ENCODE measurements around the gene ITGB6.
A peak's percentile ranks its signal among the peaks of the same experiment; 100 is the strongest.

The ITGB6 gene

DNA sequence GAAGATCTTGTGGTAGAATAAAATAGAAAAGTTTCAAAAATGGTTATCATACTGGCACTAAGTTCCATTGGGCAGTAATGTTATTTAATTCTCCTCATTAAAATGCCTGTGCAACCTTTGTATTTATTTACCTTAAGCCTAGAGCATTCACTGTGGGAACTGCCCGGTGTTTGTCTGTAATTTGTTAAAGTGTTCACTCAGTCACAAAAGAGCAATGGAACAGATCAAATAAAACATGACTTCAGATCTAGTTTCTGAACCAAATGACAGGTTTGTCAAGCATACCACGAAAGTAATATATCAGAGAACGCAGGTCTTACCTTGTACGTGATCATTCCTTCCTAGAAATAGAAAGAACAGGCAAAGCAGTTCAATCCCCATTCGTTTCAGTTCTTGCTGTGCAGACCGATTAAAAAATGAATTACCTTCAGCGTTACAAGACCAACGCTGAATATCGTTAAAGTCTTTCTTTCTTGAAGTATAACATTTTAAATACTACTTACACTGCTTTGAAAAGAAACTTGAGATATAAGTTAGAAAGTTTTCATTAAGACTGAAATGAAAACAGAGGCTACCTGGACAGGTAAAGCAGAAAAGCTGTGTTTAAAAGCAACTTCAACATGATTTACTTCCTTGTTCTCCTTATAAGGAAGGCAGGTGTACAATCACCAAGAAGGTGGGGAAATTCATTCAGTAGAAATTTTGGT lies at the start of gene ITGB6:
Gene ITGB6, minus strand, starts transcription at position 590 of the 707 bp plus-strand sequence. Its CDS starts 209 bp downstream, at position 381.
- Histone ChIP-seq H3K4me3 (ENCODE audit: low read depth in 1 of 2, low read length in 2 of 2) (peak within 1 kb of the TSS; percentile 71 to 72), H3K9ac (ENCODE audit: low read depth in 1 of 2, low read length in 2 of 2) (peak within 1 kb of the TSS; percentile 52 to 76), H3K9me3 (ENCODE audit: control insufficient read depth in 1 of 2, low read length in 2 of 2) (no peaks in the 10 kb centered on the region), H3K36me3 (ENCODE audit: control insufficient read depth in 1 of 2, insufficient read depth in 2 of 2, low read length in 2 of 2) (peaks cover 0 to 8% of the 10 kb centered on the region in 2 donors), H3K4me1 (ENCODE audit: control insufficient read depth in 1 of 2, insufficient read depth in 2 of 2, low read length in 2 of 2) (peaks cover 0 to 2% of the 10 kb centered on the region in 2 donors), H3K27me3 (ENCODE audit: control insufficient read depth in 1 of 2, insufficient read depth in 2 of 2, low read length in 2 of 2) (no peaks in the 10 kb centered on the region), H3K27ac (ENCODE audit: low read depth, low read length) (peak within 1 kb of the TSS; percentile 55)

DNA sequence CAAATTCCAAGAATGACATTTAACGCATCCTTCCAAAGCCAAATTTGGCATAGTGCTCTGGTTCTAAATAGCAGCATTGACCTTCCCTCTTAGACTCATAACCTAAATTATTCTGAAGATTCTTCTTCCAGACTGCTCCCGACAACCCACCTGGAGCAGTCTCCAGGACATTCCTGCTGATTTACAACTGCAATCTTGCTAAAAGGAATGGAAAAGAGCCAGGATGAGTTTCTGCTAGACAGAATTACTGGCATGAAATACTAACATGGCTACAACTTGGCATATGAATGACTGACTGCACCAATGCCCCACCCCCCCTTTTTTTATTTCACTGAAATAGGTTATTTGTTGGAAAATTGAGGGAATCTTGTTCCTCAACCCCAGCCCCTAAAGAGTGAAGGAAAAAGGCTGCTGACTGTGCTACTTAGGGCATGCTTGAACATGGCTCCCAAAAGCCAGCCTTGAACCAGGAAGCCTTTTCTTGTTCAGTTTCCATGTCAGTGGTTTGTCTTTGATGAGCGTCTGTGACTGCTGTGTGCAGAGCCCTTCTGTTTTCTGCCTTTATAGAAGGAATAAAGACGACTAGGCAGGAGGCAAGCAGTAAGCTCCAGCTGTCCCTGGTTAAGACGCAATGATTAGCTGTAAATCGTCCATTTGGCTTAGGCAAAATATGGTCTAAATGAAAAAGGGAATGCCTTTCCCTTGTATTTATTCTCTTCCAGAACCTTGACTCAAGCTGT lies 47.4 kb upstream of the ITGB6 start:
- no peaks in the 10 kb centered on the region for H3K36me3 ChIP-seq (ENCODE audit: control insufficient read depth in 1 of 2, insufficient read depth in 2 of 2, low read length in 2 of 2)
- no peak overlapping the region for H3K27ac ChIP-seq (ENCODE audit: low read depth, low read length)
- no peaks in the 10 kb centered on the region for H3K9me3 ChIP-seq (ENCODE audit: control insufficient read depth in 1 of 2, low read length in 2 of 2)
- no peak overlapping the region for H3K9ac ChIP-seq (ENCODE audit: low read depth in 1 of 2, low read length in 2 of 2)
- no peaks in the 10 kb centered on the region for H3K27me3 ChIP-seq (ENCODE audit: control insufficient read depth in 1 of 2, insufficient read depth in 2 of 2, low read length in 2 of 2)
- peaks cover 7 to 14% of the 10 kb centered on the region in 2 donors for H3K4me1 ChIP-seq (ENCODE audit: control insufficient read depth in 1 of 2, insufficient read depth in 2 of 2, low read length in 2 of 2)
- H3K4me3 ChIP-seq (ENCODE audit: low read depth in 1 of 2, low read length in 2 of 2): no peak overlapping the region

DNA sequence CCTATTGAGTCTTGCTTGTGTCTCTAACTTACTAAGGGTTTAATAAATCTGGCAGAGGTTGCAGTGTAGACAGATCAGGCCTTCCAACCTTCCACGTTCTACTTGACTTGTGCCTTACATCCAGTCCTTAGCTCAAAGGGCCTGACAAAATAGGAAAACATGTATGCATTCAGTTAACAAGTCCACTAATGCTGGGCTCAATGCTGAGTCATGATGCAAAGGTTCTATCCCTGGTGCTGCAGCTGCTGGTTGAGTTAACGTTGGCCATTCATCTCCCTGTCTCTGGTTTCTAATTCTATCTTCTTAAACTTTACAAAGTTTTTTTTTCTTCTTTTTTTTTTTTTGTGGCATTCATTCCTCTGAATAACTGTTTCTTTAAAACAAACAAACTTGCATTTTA lies 46.3 kb upstream of the ITGB6 start:
- no peak overlapping the region for H3K4me3 ChIP-seq (ENCODE audit: low read depth in 1 of 2, low read length in 2 of 2)
- H3K36me3 ChIP-seq (ENCODE audit: control insufficient read depth in 1 of 2, insufficient read depth in 2 of 2, low read length in 2 of 2): no peaks in the 10 kb centered on the region
- no peak overlapping the region for H3K27ac ChIP-seq (ENCODE audit: low read depth, low read length)
- no peaks in the 10 kb centered on the region for H3K9me3 ChIP-seq (ENCODE audit: control insufficient read depth in 1 of 2, low read length in 2 of 2)
- peaks cover 15 to 23% of the 10 kb centered on the region in 2 donors for H3K4me1 ChIP-seq (ENCODE audit: control insufficient read depth in 1 of 2, insufficient read depth in 2 of 2, low read length in 2 of 2)
- H3K9ac ChIP-seq (ENCODE audit: low read depth in 1 of 2, low read length in 2 of 2): no peak overlapping the region
- H3K27me3 ChIP-seq (ENCODE audit: control insufficient read depth in 1 of 2, insufficient read depth in 2 of 2, low read length in 2 of 2): no peaks in the 10 kb centered on the region

DNA sequence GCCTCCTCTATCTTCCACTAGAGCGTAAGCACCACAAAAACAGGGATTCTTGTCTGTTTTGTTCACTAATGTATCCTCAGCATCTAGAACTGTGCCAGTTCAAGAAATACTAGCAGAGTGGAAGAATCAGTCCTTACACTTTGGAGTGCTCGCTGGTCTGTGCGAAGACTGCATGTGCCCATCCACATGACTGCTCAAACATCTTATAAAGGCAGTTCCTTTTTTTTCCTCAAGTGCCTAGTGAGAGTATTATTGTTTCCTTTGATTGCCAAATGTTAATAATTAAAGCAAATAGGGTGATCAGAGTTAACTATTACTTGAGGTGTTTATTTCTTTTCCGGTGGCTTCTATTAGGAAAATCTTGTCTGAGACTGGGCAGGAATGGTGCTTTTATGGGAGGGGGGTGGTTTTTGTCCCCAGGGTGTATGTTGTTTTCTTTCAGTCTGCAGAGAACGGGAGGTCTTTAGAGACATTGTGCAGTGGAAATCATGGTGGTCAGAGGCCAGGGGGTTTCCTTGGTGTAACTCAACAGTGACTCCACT lies 45.6 kb upstream of the ITGB6 start:
- H3K4me3 ChIP-seq (ENCODE audit: low read depth in 1 of 2, low read length in 2 of 2): no peak overlapping the region
- H3K36me3 ChIP-seq (ENCODE audit: control insufficient read depth in 1 of 2, insufficient read depth in 2 of 2, low read length in 2 of 2): no peaks in the 10 kb centered on the region
- H3K9ac ChIP-seq (ENCODE audit: low read depth in 1 of 2, low read length in 2 of 2): no peak overlapping the region
- H3K4me1 ChIP-seq (ENCODE audit: control insufficient read depth in 1 of 2, insufficient read depth in 2 of 2, low read length in 2 of 2): peaks cover 19 to 28% of the 10 kb centered on the region in 2 donors
- no peaks in the 10 kb centered on the region for H3K9me3 ChIP-seq (ENCODE audit: control insufficient read depth in 1 of 2, low read length in 2 of 2)
- H3K27ac ChIP-seq (ENCODE audit: low read depth, low read length): no peak overlapping the region
- no peaks in the 10 kb centered on the region for H3K27me3 ChIP-seq (ENCODE audit: control insufficient read depth in 1 of 2, insufficient read depth in 2 of 2, low read length in 2 of 2)

DNA sequence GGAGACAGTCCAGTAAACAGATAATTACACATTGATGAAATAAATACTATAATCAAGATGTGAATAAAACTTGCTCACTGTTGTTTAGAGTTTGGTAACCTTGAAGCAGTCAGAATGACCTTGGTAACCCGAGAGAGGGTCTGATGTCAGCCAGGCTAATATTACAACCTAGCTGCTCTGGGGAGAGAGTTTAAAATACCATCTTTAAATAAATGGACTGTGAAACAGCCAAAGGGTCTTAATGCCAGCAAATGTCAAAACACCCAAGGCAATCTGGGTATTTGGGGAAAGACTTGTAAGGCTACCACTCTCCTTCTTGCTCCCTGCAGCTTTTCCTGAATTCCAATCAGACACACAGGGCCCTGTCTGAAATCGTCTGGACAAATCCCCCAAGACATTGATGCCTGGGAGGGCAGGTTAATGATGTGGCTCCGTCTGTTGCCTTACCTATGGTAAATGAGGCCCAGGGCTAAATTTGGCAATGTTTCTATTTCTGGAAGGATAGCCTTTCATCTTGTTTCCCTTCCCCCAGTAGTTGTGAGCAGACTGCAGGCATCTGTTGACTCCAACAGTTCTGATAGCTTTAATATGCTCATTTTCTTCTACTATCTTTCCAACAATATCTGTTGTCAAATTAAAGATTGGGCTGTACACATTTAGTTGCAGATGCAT lies 43.0 kb upstream of the ITGB6 start:
- Histone ChIP-seq H3K9me3 (ENCODE audit: control insufficient read depth in 1 of 2, low read length in 2 of 2) (no peaks in the 10 kb centered on the region), H3K4me1 (ENCODE audit: control insufficient read depth in 1 of 2, insufficient read depth in 2 of 2, low read length in 2 of 2) (peaks cover 19 to 28% of the 10 kb centered on the region in 2 donors), H3K27ac (ENCODE audit: low read depth, low read length) (peak overlapping the region; percentile 15), H3K4me3 (ENCODE audit: low read depth in 1 of 2, low read length in 2 of 2) (no peak overlapping the region), H3K27me3 (ENCODE audit: control insufficient read depth in 1 of 2, insufficient read depth in 2 of 2, low read length in 2 of 2) (no peaks in the 10 kb centered on the region), H3K36me3 (ENCODE audit: control insufficient read depth in 1 of 2, insufficient read depth in 2 of 2, low read length in 2 of 2) (no peaks in the 10 kb centered on the region), H3K9ac (ENCODE audit: low read depth in 1 of 2, low read length in 2 of 2) (no peak overlapping the region)

DNA sequence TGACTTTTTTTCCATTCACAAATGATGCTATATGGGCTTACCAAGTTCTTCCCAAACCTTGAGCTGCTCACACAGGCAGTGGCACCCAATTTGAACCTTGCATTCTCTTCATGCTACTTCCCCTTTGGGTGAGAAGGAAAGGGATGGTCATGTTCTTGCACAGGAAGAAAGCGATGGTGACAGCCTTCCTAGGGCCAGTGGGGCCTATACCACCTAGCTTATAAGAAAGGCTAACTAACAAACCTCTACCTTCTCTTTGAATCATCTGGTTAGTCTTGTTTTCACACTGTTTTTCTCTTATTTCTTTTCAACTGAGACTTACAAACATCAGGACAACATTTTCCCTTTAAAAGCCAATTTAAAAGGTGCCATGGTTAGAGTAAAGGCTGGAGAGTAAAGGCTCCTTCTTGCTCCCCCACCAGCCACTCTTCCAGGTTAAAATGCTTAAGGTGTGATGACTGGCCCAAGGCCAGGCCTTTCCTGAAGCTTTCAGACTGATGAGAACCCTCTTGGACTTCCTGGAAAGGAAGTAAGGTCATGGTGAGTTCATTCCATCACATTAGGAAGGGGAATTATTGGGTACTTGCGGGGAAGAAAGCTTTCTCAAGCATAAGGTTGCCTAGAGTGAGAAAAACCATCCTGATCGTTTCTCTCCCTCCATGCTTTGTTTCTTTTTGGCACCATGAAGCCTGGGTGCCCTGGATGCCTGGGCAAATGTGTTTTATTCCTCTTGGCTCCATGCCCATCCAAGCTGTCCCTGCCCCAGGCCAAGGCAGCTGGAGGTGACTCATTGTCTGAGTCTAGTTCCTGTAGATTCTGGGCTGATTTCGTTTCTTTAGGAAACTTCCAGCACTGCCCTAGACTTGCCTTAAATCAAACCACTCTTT lies 41.4 kb upstream of the ITGB6 start:
- Histone ChIP-seq H3K27me3 (ENCODE audit: control insufficient read depth in 1 of 2, insufficient read depth in 2 of 2, low read length in 2 of 2) (no peaks in the 10 kb centered on the region), H3K4me1 (ENCODE audit: control insufficient read depth in 1 of 2, insufficient read depth in 2 of 2, low read length in 2 of 2) (peaks cover 19 to 28% of the 10 kb centered on the region in 2 donors), H3K36me3 (ENCODE audit: control insufficient read depth in 1 of 2, insufficient read depth in 2 of 2, low read length in 2 of 2) (no peaks in the 10 kb centered on the region), H3K4me3 (ENCODE audit: low read depth in 1 of 2, low read length in 2 of 2) (no peak overlapping the region), H3K9ac (ENCODE audit: low read depth in 1 of 2, low read length in 2 of 2) (no peak overlapping the region), H3K9me3 (ENCODE audit: control insufficient read depth in 1 of 2, low read length in 2 of 2) (no peaks in the 10 kb centered on the region), H3K27ac (ENCODE audit: low read depth, low read length) (no peak overlapping the region)

GRCh38 chr2:160239436-160239835 lies 39.4 kb upstream of the ITGB6 start:
- peaks cover 11 to 15% of the 10 kb centered on the region in 2 donors for H3K4me1 ChIP-seq (ENCODE audit: control insufficient read depth in 1 of 2, insufficient read depth in 2 of 2, low read length in 2 of 2)
- H3K27ac ChIP-seq (ENCODE audit: low read depth, low read length): no peak overlapping the region
- H3K9ac ChIP-seq (ENCODE audit: low read depth in 1 of 2, low read length in 2 of 2): no peak overlapping the region
- no peak overlapping the region for H3K4me3 ChIP-seq (ENCODE audit: low read depth in 1 of 2, low read length in 2 of 2)
- no peaks in the 10 kb centered on the region for H3K27me3 ChIP-seq (ENCODE audit: control insufficient read depth in 1 of 2, insufficient read depth in 2 of 2, low read length in 2 of 2)
- H3K36me3 ChIP-seq (ENCODE audit: control insufficient read depth in 1 of 2, insufficient read depth in 2 of 2, low read length in 2 of 2): no peaks in the 10 kb centered on the region
- no peaks in the 10 kb centered on the region for H3K9me3 ChIP-seq (ENCODE audit: control insufficient read depth in 1 of 2, low read length in 2 of 2)

GRCh38 chr2:160238392-160238791 lies 38.3 kb upstream of the ITGB6 start:
- Histone ChIP-seq H3K36me3 (ENCODE audit: control insufficient read depth in 1 of 2, insufficient read depth in 2 of 2, low read length in 2 of 2) (no peaks in the 10 kb centered on the region), H3K9ac (ENCODE audit: low read depth in 1 of 2, low read length in 2 of 2) (no peak overlapping the region), H3K27me3 (ENCODE audit: control insufficient read depth in 1 of 2, insufficient read depth in 2 of 2, low read length in 2 of 2) (no peaks in the 10 kb centered on the region), H3K4me3 (ENCODE audit: low read depth in 1 of 2, low read length in 2 of 2) (no peak overlapping the region), H3K27ac (ENCODE audit: low read depth, low read length) (no peak overlapping the region), H3K9me3 (ENCODE audit: control insufficient read depth in 1 of 2, low read length in 2 of 2) (no peaks in the 10 kb centered on the region), H3K4me1 (ENCODE audit: control insufficient read depth in 1 of 2, insufficient read depth in 2 of 2, low read length in 2 of 2) (peaks cover 11 to 15% of the 10 kb centered on the region in 2 donors)

GRCh38 chr2:160232905-160233475 lies 32.9 kb upstream of the ITGB6 start:
- H3K4me3 ChIP-seq (ENCODE audit: low read depth in 1 of 2, low read length in 2 of 2): no peak overlapping the region
- no peaks in the 10 kb centered on the region for H3K36me3 ChIP-seq (ENCODE audit: control insufficient read depth in 1 of 2, insufficient read depth in 2 of 2, low read length in 2 of 2)
- H3K4me1 ChIP-seq (ENCODE audit: control insufficient read depth in 1 of 2, insufficient read depth in 2 of 2, low read length in 2 of 2): peaks cover 9 to 21% of the 10 kb centered on the region in 2 donors
- no peaks in the 10 kb centered on the region for H3K9me3 ChIP-seq (ENCODE audit: control insufficient read depth in 1 of 2, low read length in 2 of 2)
- H3K27me3 ChIP-seq (ENCODE audit: control insufficient read depth in 1 of 2, insufficient read depth in 2 of 2, low read length in 2 of 2): no peaks in the 10 kb centered on the region
- H3K9ac ChIP-seq (ENCODE audit: low read depth in 1 of 2, low read length in 2 of 2): no peak overlapping the region
- H3K27ac ChIP-seq (ENCODE audit: low read depth, low read length): no peak overlapping the region

Data from duodenal mucosa (tissue), 2 donors.